ENCODE results near the gene LEFTY1. TPM values are rescaled to one million over a fixed set of nuclear protein-coding genes. Genes with fewer than 3 reads are reported as not detected.

LEFTY1 gene
- total and polyA plus RNA-seq, 9 of the 15 experiments (the other 6 are each of a cell fraction or from before 2014, with no cell fraction given), result 0.07 to 0.24 (median 0.17) TPM; not detected in 5

DNA sequence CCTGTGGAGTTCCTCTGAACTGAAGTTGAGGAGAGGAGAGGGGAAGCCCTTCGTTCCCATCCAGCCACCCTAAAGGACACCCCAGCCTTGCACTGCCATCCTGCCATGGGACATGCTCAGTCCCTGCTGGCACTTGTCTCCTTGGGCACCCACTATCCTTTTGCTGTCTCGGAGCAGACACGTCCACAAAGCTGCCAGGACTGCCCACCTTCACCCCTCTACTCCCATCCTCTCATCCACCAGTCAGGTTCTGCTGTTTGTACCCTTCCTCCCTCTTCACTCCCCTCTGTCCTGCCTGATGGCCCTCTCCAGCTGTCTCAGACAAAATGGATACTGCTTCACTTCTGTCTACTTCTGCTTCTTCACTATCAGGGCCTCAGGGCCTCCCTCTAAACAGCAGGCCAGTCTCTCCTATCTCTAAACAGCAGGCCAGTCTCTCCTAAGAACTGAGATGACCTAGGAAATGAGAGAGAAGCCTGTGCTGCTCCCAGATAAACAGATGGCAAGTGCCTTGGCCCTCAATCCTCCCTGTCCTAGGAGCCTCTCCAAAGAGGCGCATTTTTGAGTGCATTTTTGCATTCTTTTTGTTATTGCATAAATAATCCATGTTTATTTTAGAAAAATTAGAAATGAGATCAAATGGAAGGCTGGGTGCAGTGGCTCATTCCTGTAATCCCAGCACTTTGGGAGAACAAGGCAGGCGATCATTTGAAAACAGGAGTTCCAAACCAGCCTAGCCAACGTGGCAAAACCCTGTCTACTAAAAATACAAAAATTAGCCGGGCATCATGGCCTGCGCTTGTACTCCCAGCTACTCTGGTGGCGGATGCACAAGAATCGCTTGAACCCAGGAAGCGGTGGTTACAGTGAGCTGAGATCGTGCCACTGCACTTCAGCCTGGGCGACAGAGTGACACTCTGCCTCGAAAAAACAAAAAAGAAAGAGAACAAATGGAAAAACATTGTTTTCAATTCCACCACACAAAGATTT lies 39.5 kb upstream of the LEFTY1 start (continued):
- TF ChIP-seq BMI1 (IDR thresholded peaks at IDR 0.05; ENCODE audit: low read length) (no peak), RHOXF2B (CRISPR knock-in tag; conservative IDR thresholded peaks at IDR 0.05) (no peak), ZNF12 (CRISPR knock-in tag; IDR thresholded peaks at IDR 0.05) (no peak), CREB5 (CRISPR knock-in tag; IDR thresholded peaks at IDR 0.05) (peak; percentile 44; the same call in 1 of the 2 replicates), EZH2 (IDR thresholded peaks at IDR 0.05; ENCODE audit: borderline replicate concordance, low read depth, low read length) (peak; percentile 86; the same call in 1 of the 2 replicates), ZNF79 (CRISPR knock-in tag; IDR thresholded peaks at IDR 0.05; ENCODE audit: low read depth) (peak; percentile 74), CBX1 (IDR thresholded peaks at IDR 0.05; ENCODE audit: low read depth) (no peak), ZNF316 (IDR thresholded peaks at IDR 0.05) (peak; percentile 31; the same call in 1 of the 2 replicates), SETDB1 (IDR thresholded peaks at IDR 0.05; ENCODE audit: low read length) (no peak), RBM34 (IDR thresholded peaks at IDR 0.05; ENCODE audit: borderline replicate concordance, insufficient read depth, low read length) (no peak), CCAR2 (IDR thresholded peaks at IDR 0.05; ENCODE audit: low read depth, low read length) (0 out of 2 replicates have a peak, but pooled peaks have one; percentile 31), KDM1A (IDR thresholded peaks at IDR 0.05) (peak; percentile 95 to 97), ETV5 (CRISPR knock-in tag; IDR thresholded peaks at IDR 0.05; ENCODE audit: low read depth) (peak; percentile 85), ZKSCAN1 (IDR thresholded peaks at IDR 0.05; ENCODE audit: low read depth, low read length) (peak; percentile 78), ARID1B (IDR thresholded peaks at IDR 0.05) (peak; percentile 100), SIN3A (IDR thresholded peaks at IDR 0.05; ENCODE audit: borderline replicate concordance in 2 of 2, control insufficient read depth in 1 of 2, low read depth in 2 of 2, low read length in 2 of 2) (0 out of 4 replicates have a peak, but pooled peaks of 1 of the 2 experiments have one; percentile 51), GATA2 (CRISPR knock-in tag; IDR thresholded peaks at IDR 0.05) (peak; percentile 100), NR2C2 (CRISPR knock-in tag; IDR thresholded peaks at IDR 0.05) (0 out of 2 replicates have a peak, but pooled peaks have one; percentile 25), NR2C2 (tag; IDR thresholded peaks at IDR 0.05) (peak; percentile 86), HNRNPH1 (optimal IDR thresholded peaks at IDR 0.05; ENCODE audit: low read depth, low read length) (no peak), ZNF146 (CRISPR knock-in tag; IDR thresholded peaks at IDR 0.05; ENCODE audit: unreplicated experiment) (no peak), MTA1 (IDR thresholded peaks at IDR 0.05; ENCODE audit: borderline replicate concordance) (peak; percentile 83; the same call in 1 of the 2 replicates), CHD4 (IDR thresholded peaks at IDR 0.05; ENCODE audit: insufficient read depth, insufficient replicate concordance, low read depth, low read length, poor library complexity, severe bottlenecking) (peak; percentile 7), BACH1 (tag; IDR thresholded peaks at IDR 0.05) (peak; percentile 91), MTA3 (IDR thresholded peaks at IDR 0.05; ENCODE audit: borderline replicate concordance) (peak; percentile 92), ZSCAN32 (CRISPR knock-in tag; IDR thresholded peaks at IDR 0.05) (peak; percentile 61; the same call in 1 of the 2 replicates), ZFP1 (CRISPR knock-in tag; IDR thresholded peaks at IDR 0.05) (peak; percentile 62)
- TF ChIP-seq, protein P1, sequence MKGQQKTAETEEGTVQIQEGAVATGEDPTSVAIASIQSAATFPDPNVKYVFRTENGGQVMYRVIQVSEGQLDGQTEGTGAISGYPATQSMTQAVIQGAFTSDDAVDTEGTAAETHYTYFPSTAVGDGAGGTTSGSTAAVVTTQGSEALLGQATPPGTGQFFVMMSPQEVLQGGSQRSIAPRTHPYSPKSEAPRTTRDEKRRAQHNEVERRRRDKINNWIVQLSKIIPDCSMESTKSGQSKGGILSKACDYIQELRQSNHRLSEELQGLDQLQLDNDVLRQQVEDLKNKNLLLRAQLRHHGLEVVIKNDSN (CRISPR knock-in tag; IDR thresholded peaks at IDR 0.05), result no peak

Data from K562 (cell line).